A549 (cell line): ENCODE data around the gene PEF1. TPM values are rescaled to one million over a fixed set of nuclear protein-coding genes. Genes with fewer than 3 reads are reported as not detected.

Experiments
- ATAC-seq, 2 experiments: fragments of 200-7000 bp in 1 of 2; fragments of >200 bp in 1 of 2; cut with Nextera tagmentation in 1 of 2; cut with Tn5 transposase in 1 of 2; 3 replicates each; pipeline versions ENCODE4 v1.8.0 to v1.9.1; 2018 to 2020; ENCODE audit warnings: mild to moderate bottlenecking in 1 of 2, moderate library complexity in 1 of 2
- CTCF ChIA-PET: fragments of 300-600 bp; sonication (Branson Sonifier 250); formaldehyde crosslinking; extraction: SDS; loops from one replicate; lab custom pipeline; 2021; ENCODE audit warnings: antibody characterized with exemption, inconsistent platforms; lab: Yijun Ruan, JAX
- POLR2A ChIA-PET: fragments of 350-600 bp; formaldehyde crosslinking; extraction: SDS; loops from one replicate; lab custom pipeline; 2021; ENCODE audit warnings: antibody characterized with exemption, inconsistent platforms; lab: Yijun Ruan, JAX
- DNase-seq, 2 experiments: peaks; one replicate each; pipeline versions ENCODE4 v3.0.0 to v3.0.0-alpha.2; 2011 to 2016; ENCODE audit warnings: low read depth in 1 of 2, low spot score in 1 of 2
- FAIRE-seq: peaks from 2 replicates; lab custom pipeline; 2011; peaks lifted over from hg19 to GRCh38; lab: Jason Lieb, UNC
- H3K27ac ChIP-seq, 2 experiments: fragments of >200 bp; sonication (Bioruptor Twin); formaldehyde crosslinking; 3 replicates each; pipeline ENCODE4 v1.5.1; 2016 to 2017
- H3K4me1 ChIP-seq: fragments of >200 bp; sonication (Bioruptor Twin); formaldehyde crosslinking; 3 replicates; pipeline ENCODE4 v1.6.1; 2016
- H3K4me2 ChIP-seq: fragments of >200 bp; sonication (Bioruptor Twin); formaldehyde crosslinking; 3 replicates; pipeline ENCODE4 v1.6.1; 2016
- H3K4me3 ChIP-seq: fragments of >200 bp; sonication (Bioruptor Twin); formaldehyde crosslinking; 3 replicates; pipeline ENCODE4 v1.5.1; 2016
- H3K9me3 ChIP-seq: fragments of >200 bp; sonication (Bioruptor Twin); formaldehyde crosslinking; 3 replicates; pipeline ENCODE4 v1.6.1; 2016
- ATOH8 ChIP-seq: fragments of 250-450 bp; sonication (Bioruptor Pico); IDR thresholded peaks from 2 replicates; pipeline ENCODE4 v1.5.0; 2020; ENCODE audit warnings: low read depth, mild to moderate bottlenecking, moderate library complexity
- CBX2 ChIP-seq: fragments of 200-600 bp; sonication (generic); IDR thresholded peaks from 2 replicates; pipeline ENCODE4 v1.6.1; 2016; ENCODE audit warnings: low read depth, mild to moderate bottlenecking, borderline replicate concordance
- CBX8 ChIP-seq: fragments of 200-600 bp; sonication (generic); IDR thresholded peaks from 2 replicates; pipeline ENCODE4 v1.6.1; 2016
- CHD2 ChIP-seq: fragments of 150-350 bp; IDR thresholded peaks from 2 replicates; pipeline ENCODE4 v1.6.1; 2014; ENCODE audit warnings: low read length; ENCODE audit not compliant: partially characterized antibody
- CHD4 ChIP-seq: fragments of 200-600 bp; sonication (generic); IDR thresholded peaks from 2 replicates; pipeline ENCODE4 v1.6.1; 2016; ENCODE audit warnings: antibody characterized with exemption, mild to moderate bottlenecking, borderline replicate concordance
- E2F6 ChIP-seq: IDR thresholded peaks from 2 replicates; pipeline ENCODE4 v1.6.1; 2012; ENCODE audit warnings: low read depth, borderline replicate concordance
- ELK1 ChIP-seq: fragments of 150-350 bp; IDR thresholded peaks from 2 replicates; pipeline ENCODE4 v1.6.1; 2014; ENCODE audit warnings: low read depth, mild to moderate bottlenecking, low read length
- EP300 ChIP-seq, 2 experiments: fragments of >200 bp; sonication (Bioruptor Twin); formaldehyde crosslinking; IDR thresholded peaks; 2 replicates in 1 of 2; 3 replicates in 1 of 2; pipeline ENCODE4 v1.6.1; 2016 to 2017
- FOSB ChIP-seq: fragments of 250-450 bp; sonication (Bioruptor Pico); IDR thresholded peaks from 2 replicates; pipeline ENCODE4 v1.5.0; 2020; ENCODE audit warnings: mild to moderate bottlenecking, moderate library complexity
- FOSL2 ChIP-seq, 2 experiments: fragments of 450-650 bp in 1 of 2; fragments of >200 bp in 1 of 2; sonication (Bioruptor Twin) in 1 of 2; formaldehyde crosslinking; IDR thresholded peaks; 2 replicates each; pipeline versions ENCODE4 v1.5.0 to v1.6.1; 2016 to 2020; ENCODE audit warnings: mild to moderate bottlenecking in 1 of 2, moderate library complexity in 1 of 2
- FOXS1 ChIP-seq: fragments of 250-450 bp; sonication (Bioruptor Pico); IDR thresholded peaks from 2 replicates; pipeline ENCODE4 v1.5.0; 2020; ENCODE audit warnings: mild to moderate bottlenecking, moderate library complexity
- GATA3 ChIP-seq: IDR thresholded peaks from 2 replicates; pipeline ENCODE4 v1.6.1; 2012; ENCODE audit warnings: borderline replicate concordance
- HDAC2 ChIP-seq: fragments of 200-600 bp; sonication (generic); IDR thresholded peaks from 2 replicates; pipeline ENCODE4 v1.6.1; 2016
- JUN ChIP-seq, 2 experiments: fragments of >200 bp; sonication (Bioruptor Twin); formaldehyde crosslinking; IDR thresholded peaks; 2 replicates in 1 of 2; 3 replicates in 1 of 2; pipeline ENCODE4 v1.6.1; 2016 to 2017
- JUNB ChIP-seq: fragments of >200 bp; sonication (Bioruptor Twin); formaldehyde crosslinking; IDR thresholded peaks from 2 replicates; pipeline ENCODE4 v1.6.1; 2016
- KDM5A ChIP-seq: fragments of 200-600 bp; sonication (generic); IDR thresholded peaks from 2 replicates; pipeline ENCODE4 v1.6.1; 2016; ENCODE audit warnings: antibody characterized with exemption, mild to moderate bottlenecking
- MAZ ChIP-seq: fragments of 150-350 bp; IDR thresholded peaks from 2 replicates; pipeline ENCODE4 v1.6.1; 2014; ENCODE audit warnings: antibody characterized with exemption, low read depth, low read length, borderline replicate concordance
- NPAS2 ChIP-seq: fragments of 250-450 bp; sonication (Bioruptor Pico); IDR thresholded peaks from 2 replicates; pipeline ENCODE4 v1.8.0; 2022; ENCODE audit warnings: mild to moderate bottlenecking, moderate library complexity, borderline replicate concordance
- RARB ChIP-seq: fragments of 250-450 bp; sonication (Bioruptor Pico); IDR thresholded peaks from 2 replicates; pipeline ENCODE4 v1.8.0; 2021; ENCODE audit warnings: mild to moderate bottlenecking, moderate library complexity
- SMC3 ChIP-seq: fragments of >200 bp; sonication (Bioruptor Twin); formaldehyde crosslinking; IDR thresholded peaks from 3 replicates; pipeline ENCODE4 v1.6.1; 2018; ENCODE audit warnings: inconsistent platforms
- TFCP2L1 ChIP-seq: fragments of 250-450 bp; sonication (Bioruptor Pico); IDR thresholded peaks from 2 replicates; pipeline ENCODE4 v1.5.0; 2021; ENCODE audit warnings: mild to moderate bottlenecking
- TP53 ChIP-seq: fragments of 250-450 bp; sonication (Bioruptor Pico); IDR thresholded peaks from 2 replicates; pipeline ENCODE4 v1.5.0; 2021; ENCODE audit warnings: mild to moderate bottlenecking, moderate library complexity
- ZC3H11A ChIP-seq: fragments of 450-650 bp; IDR thresholded peaks from 2 replicates; pipeline ENCODE4 v1.6.1; 2014; ENCODE audit warnings: antibody characterized with exemption, mild to moderate bottlenecking
- ZFP36 ChIP-seq: fragments of 450-650 bp; IDR thresholded peaks from 2 replicates; pipeline ENCODE4 v1.6.1; 2014; ENCODE audit warnings: borderline replicate concordance; ENCODE audit not compliant: partially characterized antibody
- WGBS: methylation state at CpG from one replicate; pipeline ENCODE4 v1.1.6; 2017; ENCODE audit errors: missing lambda C conversion rate; 5-methylcytosine and 5-hydroxymethylcytosine counted together
- polyA plus RNA-seq, 4 experiments: library from polyadenylated mRNA; depleted of rRNA in 3 of 4; stranded (reverse); fragments of >200 nt; fragmentation: RNase III in 1 of 4; extraction: RNeasy Plus Mini Kit Qiagen cat#74134 plus additional on column Dnase treatment in 1 of 4; gene quantifications; 2 replicates in 3 of 4; 3 replicates in 1 of 4; pipeline ENCODE4 v1.2.3, GENCODE V29; 2011 to 2017
- TF ChIP-seq, protein P1 (sequence below): IDR thresholded peaks from 2 replicates; pipeline ENCODE4 v1.6.1; 2012
- TF ChIP-seq, protein P2 (sequence below): fragments of 450-650 bp; IDR thresholded peaks from 2 replicates; pipeline ENCODE4 v1.6.1; 2014; ENCODE audit warnings: antibody characterized with exemption

The PEF1 gene
- polyA plus RNA-seq, 2 of the 4 experiments (the other 2 are of a cell fraction): 38.3 to 47.6 TPM

- 89% methylated on average over 3 of the region's 8 CpGs for WGBS
- no peak for FAIRE-seq
- no peak for ATAC-seq
Observed at GRCh38 chr1:31614414-31615005, 30.2 kb downstream of the PEF1 start.

DNA sequence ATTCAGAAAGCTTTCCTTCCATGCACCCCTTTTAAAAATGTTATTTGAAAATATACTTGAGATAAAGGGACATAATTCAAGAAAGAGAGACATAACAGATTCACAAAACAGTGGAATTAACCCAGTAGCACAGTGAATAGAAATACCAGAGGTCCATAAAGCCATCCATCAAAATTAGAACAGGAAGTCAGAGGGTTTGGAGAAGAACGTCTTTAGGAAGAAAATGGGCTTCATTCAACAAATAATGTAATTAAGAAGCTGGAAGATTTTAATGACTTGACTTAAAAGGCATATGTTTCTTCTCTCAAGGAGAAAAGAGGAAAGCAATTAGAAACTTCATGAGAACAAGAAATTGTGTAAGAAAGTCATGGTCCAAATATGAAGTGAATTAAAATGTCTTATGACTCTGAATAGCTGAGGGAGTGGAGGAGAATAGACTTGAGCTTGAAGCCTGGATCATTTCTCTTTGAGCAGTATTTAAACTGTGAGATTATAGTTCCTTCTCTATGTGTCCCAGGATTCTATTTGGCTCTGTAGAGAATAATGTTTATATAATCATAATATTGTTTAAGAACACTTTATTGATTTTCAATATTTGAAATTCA is 35.1 kb downstream of the PEF1 start:
- H3K4me2 ChIP-seq: no peak overlapping the region
- H3K9me3 ChIP-seq: no peaks in the 10 kb centered on the region
- WGBS: 32% methylated on average over 1 of the region's 1 CpG
- TF ChIP-seq RARB (CRISPR knock-in tag): no peak
- TF ChIP-seq ZFP36: no peak
- no peak for TF ChIP-seq NPAS2 (CRISPR knock-in tag)
- TF ChIP-seq CBX2: no peak
- TF ChIP-seq GATA3: no peak
- TF ChIP-seq ZC3H11A: no peak
- no peak for TF ChIP-seq FOSL2 (IDR thresholded peaks at IDR 0.05)
- no peak for TF ChIP-seq FOSL2 (CRISPR knock-in tag; IDR thresholded peaks at IDR 0.05)
- TF ChIP-seq EP300 (IDR thresholded peaks at IDR 0.05): no peak
- no peak for TF ChIP-seq TP53 (CRISPR knock-in tag)
- no peak for TF ChIP-seq MAZ
- TF ChIP-seq ATOH8 (CRISPR knock-in tag): no peak
- FAIRE-seq (no peak), ATAC-seq (no peak), DNase-seq (no peak)
- no peaks in the 10 kb centered on the region for H3K4me1 ChIP-seq
- POLR2A ChIA-PET: no interaction called here
- CTCF ChIA-PET: interaction anchor here (1.1 to 3.3 kb wide), 3 partner anchors 8 to 60 kb away, joined by 3 to 8 read pairs (median 7); no protein-coding TSS in a partner anchor
- no peak overlapping the region for H3K4me3 ChIP-seq
- no peak overlapping the region for H3K27ac ChIP-seq

More at GRCh38 chr1:31614414-31615005, 30.2 kb downstream of the PEF1 start:
- Histone ChIP-seq H3K4me2 (no peak overlapping the region), H3K4me3 (no peak overlapping the region), H3K9me3 (no peaks in the 10 kb centered on the region)
- ChIA-PET POLR2A (no interaction called here), CTCF (interaction anchor here (0.7 kb wide), 1 partner anchor 21 kb away, joined by 3 read pairs; no protein-coding TSS in a partner anchor)
- TF ChIP-seq CHD4 (no peak), FOXS1 (no peak), TFCP2L1 (CRISPR knock-in tag) (no peak), SMC3 (no peak)
- TF ChIP-seq, protein P1, sequence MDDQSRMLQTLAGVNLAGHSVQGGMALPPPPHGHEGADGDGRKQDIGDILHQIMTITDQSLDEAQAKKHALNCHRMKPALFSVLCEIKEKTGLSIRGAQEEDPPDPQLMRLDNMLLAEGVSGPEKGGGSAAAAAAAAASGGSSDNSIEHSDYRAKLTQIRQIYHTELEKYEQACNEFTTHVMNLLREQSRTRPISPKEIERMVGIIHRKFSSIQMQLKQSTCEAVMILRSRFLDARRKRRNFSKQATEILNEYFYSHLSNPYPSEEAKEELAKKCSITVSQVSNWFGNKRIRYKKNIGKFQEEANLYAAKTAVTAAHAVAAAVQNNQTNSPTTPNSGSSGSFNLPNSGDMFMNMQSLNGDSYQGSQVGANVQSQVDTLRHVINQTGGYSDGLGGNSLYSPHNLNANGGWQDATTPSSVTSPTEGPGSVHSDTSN: no peak
- TF ChIP-seq, all 56 proteins: peak for 0
- no peak overlapping the region for H3K27ac ChIP-seq
- no peaks in the 10 kb centered on the region for H3K4me1 ChIP-seq
- DNase-seq: no peak

- ChIA-PET CTCF (interaction anchor here (1.0 to 3.2 kb wide), 3 partner anchors 11 to 59 kb away, joined by 3 to 13 read pairs (median 4); no protein-coding TSS in a partner anchor), POLR2A (no interaction called here)
- Histone ChIP-seq H3K4me2 (no peak overlapping the region), H3K9me3 (no peaks in the 10 kb centered on the region), H3K27ac (no peak overlapping the region), H3K4me3 (no peak overlapping the region), H3K4me1 (no peaks in the 10 kb centered on the region)
- FAIRE-seq (no peak), DNase-seq (no peak), ATAC-seq (no peak)
- WGBS: 57% methylated on average over 5 of the region's 5 CpGs
- TF ChIP-seq HDAC2 (no peak), ELK1 (no peak), JUNB (no peak), MAZ (no peak), FOSB (CRISPR knock-in tag) (no peak), E2F6 (no peak), KDM5A (no peak), CHD2 (no peak), JUN (IDR thresholded peaks at IDR 0.05) (no peak), CBX8 (no peak)
- TF ChIP-seq, protein P2, sequence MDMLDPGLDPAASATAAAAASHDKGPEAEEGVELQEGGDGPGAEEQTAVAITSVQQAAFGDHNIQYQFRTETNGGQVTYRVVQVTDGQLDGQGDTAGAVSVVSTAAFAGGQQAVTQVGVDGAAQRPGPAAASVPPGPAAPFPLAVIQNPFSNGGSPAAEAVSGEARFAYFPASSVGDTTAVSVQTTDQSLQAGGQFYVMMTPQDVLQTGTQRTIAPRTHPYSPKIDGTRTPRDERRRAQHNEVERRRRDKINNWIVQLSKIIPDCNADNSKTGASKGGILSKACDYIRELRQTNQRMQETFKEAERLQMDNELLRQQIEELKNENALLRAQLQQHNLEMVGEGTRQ: no peak
- TF ChIP-seq, protein P1: no peak
Observed at GRCh38 chr1:31607360-31607759, 37.3 kb downstream of the PEF1 start.
